GM12891 (cell line): ENCODE data around the gene MYBPHL.

ENCODE experiments used
- POLR2A ChIP-seq: IDR thresholded peaks from 2 replicates; pipeline ENCODE4 v1.6.1; 2011; ENCODE audit warnings: low read depth, low read length, control low read depth
- POLR2AphosphoS5 ChIP-seq: IDR thresholded peaks from 2 replicates; pipeline ENCODE4 v1.6.1; 2011; ENCODE audit warnings: low read depth, low read length, control low read depth
- SPI1 ChIP-seq: IDR thresholded peaks from 2 replicates; pipeline ENCODE4 v1.6.1; 2011; ENCODE audit warnings: low read depth, low read length, control low read depth
- TAF1 ChIP-seq: IDR thresholded peaks from 2 replicates; pipeline ENCODE4 v1.6.1; 2011; ENCODE audit warnings: low read depth, low read length, control low read depth

GRCh38 chr1:109322974-109323373, 16.2 kb upstream of the MYBPHL start:
- no peak for TF ChIP-seq POLR2AphosphoS5
- TF ChIP-seq POLR2A = no peak
- no peak for TF ChIP-seq TAF1
- TF ChIP-seq SPI1 = no peak
